K562 (cell line): ENCODE data around the gene COPS6. TPM values are rescaled to one million over a fixed set of nuclear protein-coding genes. Genes with fewer than 3 reads are reported as not detected.
A peak's percentile ranks its signal among the peaks of the same experiment; 100 is the strongest.

Experiments
- ATAC-seq: fragments of 200-7000 bp; cut with Tn5 transposase; 3 replicates; pipeline ENCODE4 v1.9.1; 2020; ENCODE audit warnings: moderate library complexity
- BruUV-seq: library from RNA; stranded (reverse); fragments of 400-500 nt; replicated peaks from 2 replicates; lab custom pipeline; 2021; lab: Mats Ljungman, UMichigan
- CTCF ChIA-PET: fragments of 300-600 bp; formaldehyde crosslinking; extraction: SDS; loops from one replicate; lab custom pipeline; 2021; ENCODE audit warnings: low intra/inter-chr PET ratio; lab: Yijun Ruan, JAX
- POLR2A ChIA-PET: fragments of 300-600, 350-650 bp; sonication (Branson Sonifier 250); formaldehyde crosslinking; extraction: SDS; loops from one replicate; lab custom pipeline; 2021; ENCODE audit warnings: antibody characterized with exemption, inconsistent platforms; lab: Yijun Ruan, JAX
- DNase-seq, 4 experiments: peaks; one replicate each; pipeline versions ENCODE4 v3.0.0 to v3.0.0-alpha.2; 2011 to 2018; ENCODE audit warnings: low spot score in 3 of 4, mixed read lengths in 3 of 4; ENCODE audit errors: extremely low read depth in 1 of 4
- FAIRE-seq: peaks from 2 replicates; lab custom pipeline; 2011; peaks lifted over from hg19 to GRCh38; lab: Jason Lieb, UNC
- H2AFZ ChIP-seq: 2 replicates; pipeline ENCODE4 v1.6.0; 2011; ENCODE audit warnings: low read depth, low read length, control low read depth, inconsistent platforms
- H3K27ac ChIP-seq: fragments of 200-600 bp; 3 replicates; pipeline ENCODE4 v1.8.0; 2011; ENCODE audit warnings: low read depth, mild to moderate bottlenecking, control low read depth, inconsistent platforms, low read length, moderate library complexity, mixed read lengths; ENCODE audit errors: extremely low read depth
- H3K27me3 ChIP-seq, 2 experiments: fragments of 300-600 bp in 1 of 2; 2 replicates in 1 of 2; 3 replicates in 1 of 2; pipeline versions ENCODE4 v1.6.0 to v1.8.0; 2011; ENCODE audit warnings: inconsistent platforms in 2 of 2, low read length in 2 of 2, mild to moderate bottlenecking in 1 of 2, mixed read lengths in 1 of 2, moderate library complexity in 1 of 2; ENCODE audit not compliant: control insufficient read depth in 2 of 2, insufficient read depth in 2 of 2
- H3K36me3 ChIP-seq: fragments of 300-600 bp; 3 replicates; pipeline ENCODE4 v1.8.0; 2011; ENCODE audit warnings: mild to moderate bottlenecking, low read length, inconsistent platforms; ENCODE audit not compliant: control insufficient read depth, insufficient read depth
- H3K4me1 ChIP-seq, 2 experiments: fragments of 200-600 bp in 1 of 2; replicated peaks in 1 of 2; 2 replicates in 1 of 2; 3 replicates in 1 of 2; pipeline versions ENCODE4 v1.5.1 to v1.8.0; 2011; ENCODE audit warnings: inconsistent platforms in 2 of 2, low read length in 2 of 2, mild to moderate bottlenecking in 1 of 2, mixed read lengths in 1 of 2, moderate library complexity in 1 of 2; ENCODE audit not compliant: control insufficient read depth in 2 of 2, insufficient read depth in 2 of 2
- H3K4me2 ChIP-seq: 2 replicates; pipeline ENCODE4 v1.6.1; 2011; ENCODE audit warnings: low read length, control low read depth, inconsistent platforms, mixed read lengths; ENCODE audit not compliant: insufficient read depth
- H3K4me3 ChIP-seq: fragments of 200-600 bp; sonication (generic), shearing (Covaris generic); 2 replicates; pipeline ENCODE4 v1.5.1; 2016; ENCODE audit warnings: control low read depth, inconsistent platforms
- H3K79me2 ChIP-seq: fragments of 200-600 bp; 3 replicates; pipeline ENCODE4 v1.8.0; 2011; ENCODE audit warnings: low read length, inconsistent platforms; ENCODE audit not compliant: control insufficient read depth, insufficient read depth
- H3K9ac ChIP-seq, 2 experiments: 2 replicates each; pipeline versions ENCODE4 v1.6.0 to v1.6.1; 2011; ENCODE audit warnings: low read depth in 2 of 2, low read length in 2 of 2, control low read depth in 1 of 2, inconsistent platforms in 1 of 2, mild to moderate bottlenecking in 1 of 2, mixed read lengths in 1 of 2; ENCODE audit not compliant: insufficient read depth in 1 of 2
- H3K9me1 ChIP-seq: one replicate; pipeline ENCODE4 v1.6.0; 2011; ENCODE audit warnings: inconsistent platforms, mild to moderate bottlenecking, low read length, moderate library complexity; ENCODE audit not compliant: control insufficient read depth, insufficient read depth
- H3K9me3 ChIP-seq: replicated peaks from 2 replicates; pipeline ENCODE4 v1.5.1; 2011; ENCODE audit warnings: low read depth, low read length, inconsistent platforms; ENCODE audit not compliant: control insufficient read depth, insufficient read depth
- H4K20me1 ChIP-seq: replicated peaks from 2 replicates; pipeline ENCODE4 v1.6.1; 2011; ENCODE audit warnings: low read length, inconsistent platforms, mixed read lengths; ENCODE audit not compliant: control insufficient read depth, insufficient read depth
- CTBP1 ChIP-seq: fragments of 450-650 bp; IDR thresholded peaks from 2 replicates; pipeline ENCODE4 v1.6.1; 2016; ENCODE audit warnings: borderline replicate concordance
- CTCF ChIP-seq, 3 experiments: IDR thresholded peaks in 2 of 3; conservative IDR thresholded peaks in 1 of 3; 2 replicates each; pipeline ENCODE4 v1.5.1; 2011 to 2012; ENCODE audit warnings: low read length in 3 of 3, mild to moderate bottlenecking in 3 of 3, control low read depth in 2 of 3, improper control_type of control experiment in 1 of 3, inconsistent platforms in 1 of 3, low read depth in 1 of 3, mixed read lengths in 1 of 3, moderate library complexity in 1 of 3; ENCODE audit not compliant: insufficient read depth in 2 of 3
- KLF10 ChIP-seq: fragments of 250-450 bp; sonication (Bioruptor Pico); IDR thresholded peaks from 2 replicates; pipeline ENCODE4 v1.6.1; 2021; ENCODE audit warnings: matching md5 sums
- POLR2G ChIP-seq: fragments of 200-400 bp; formaldehyde crosslinking; IDR thresholded peaks from 2 replicates; pipeline ENCODE4 v1.6.1; 2017; ENCODE audit warnings: low read depth, mild to moderate bottlenecking, antibody characterized with exemption, low read length, moderate library complexity
- ZNF79 ChIP-seq: fragments of 250-450 bp; sonication (Bioruptor Pico); IDR thresholded peaks from 2 replicates; pipeline ENCODE4 v1.4.0; 2020; ENCODE audit warnings: low read depth, mild to moderate bottlenecking, moderate library complexity
- WGBS: fragments of 100-300 bp; shearing (Covaris generic); methylation state at CpG from one replicate; pipeline ENCODE4 v1.1.6; 2016; ENCODE audit warnings: low coverage, mixed read lengths; ENCODE audit not compliant: insufficient coverage; ENCODE audit errors: missing lambda C conversion rate; 5-methylcytosine and 5-hydroxymethylcytosine counted together
- in situ Hi-C: fragments of 300-500 bp; cut with MboI; formaldehyde crosslinking; loops from 4 replicates; pipeline ENCODE4 v1.15.0; 2018; ENCODE audit warnings: inconsistent platforms, mixed read lengths
- intact Hi-C: fragments of 100-400 bp; cut with micrococcal nuclease; formaldehyde crosslinking; loops from 2 replicates; pipeline ENCODE4 v1.14.2; 2022
- polyA plus RNA-seq, 8 experiments: library from polyadenylated mRNA; depleted of rRNA in 4 of 8; stranded (reverse) in 5 of 8; unstranded in 3 of 8; fragments of >200 nt; fragmentation: Nextera tagmentation in 2 of 8; fragmentation: Illumina TruSeq in 1 of 8; extraction: Ambion mirVana in 2 of 8; extraction: Trizol in 1 of 8; gene quantifications; 2 replicates each; pipeline versions ENCODE4 v1.2.1 to v1.2.3, GENCODE V29; 2011 to 2014; ENCODE audit warnings: inconsistent platforms in 1 of 8, missing spikeins in 1 of 8
- total RNA-seq, 7 experiments: library from RNA; depleted of rRNA in 6 of 7; stranded (reverse); fragments of >200 nt in 6 of 7; fragmentation: Illumina TruSeq in 2 of 7; extraction: Trizol in 2 of 7; gene quantifications; 2 replicates each; pipeline versions ENCODE4 v1.2.1 to v1.2.3, GENCODE V29; 2011 to 2021; ENCODE audit warnings: low replicate concordance in 1 of 7

Gene COPS6
- total and polyA plus RNA-seq, 9 of the 15 experiments (the other 6 are each of a cell fraction or from before 2014, with no cell fraction given): 63.0 to 331 (median 168) TPM

- no peak overlapping the region for H3K4me3 ChIP-seq
- H3K27me3 ChIP-seq: no peaks in the 10 kb centered on the region
- in situ Hi-C loops: no loop called here
- no peak overlapping the region for H2AFZ ChIP-seq
- H3K4me1 ChIP-seq: peaks cover 2 to 40% of the 10 kb centered on the region in 2 experiments; a peak in 4 of 5 replicates
- TF ChIP-seq ZNF79 (CRISPR knock-in tag) (no peak), POLR2G (peak; percentile 62; the same call in 1 of the 2 replicates), KLF10 (no peak)
- DNase-seq: no peak
- H3K4me2 ChIP-seq: no peak overlapping the region
- no peaks in the 10 kb centered on the region for H4K20me1 ChIP-seq
- WGBS: 84% methylated on average over 11 of the region's 11 CpGs
- peak overlapping the region in 1 of 2 experiments; percentile 65; a peak in 1 of 4 replicates for H3K9ac ChIP-seq
- H3K9me1 ChIP-seq: peaks cover 3% of the 10 kb centered on the region
- H3K36me3 ChIP-seq: peaks cover 83% of the 10 kb centered on the region; the same call in 2 of the 3 replicates
- H3K27ac ChIP-seq: no peak overlapping the region
- ATAC-seq: no peak
- H3K9me3 ChIP-seq: no peaks in the 10 kb centered on the region
- FAIRE-seq: no peak
- no peaks in the 10 kb centered on the region for H3K79me2 ChIP-seq
- ChIA-PET POLR2A (no interaction called here), CTCF (no interaction called here)
- intact Hi-C loops: no loop called here
- no TSS peak for BruUV-seq
These were observed 19.1 kb downstream of the COPS6 start for GRCh38 chr7:100107890-100108289.

- CTCF ChIA-PET: no interaction called here
- Histone ChIP-seq H3K9ac (no peak overlapping the region), H3K27ac (no peak overlapping the region), H3K9me3 (no peaks in the 10 kb centered on the region), H2AFZ (no peak overlapping the region), H3K36me3 (peaks cover 83% of the 10 kb centered on the region; the same call in 2 of the 3 replicates), H3K79me2 (no peaks in the 10 kb centered on the region), H3K4me3 (no peak overlapping the region), H3K4me2 (no peak overlapping the region), H3K4me1 (peaks cover 2 to 31% of the 10 kb centered on the region in 2 experiments; a peak in 4 of 5 replicates), H4K20me1 (no peaks in the 10 kb centered on the region), H3K27me3 (no peaks in the 10 kb centered on the region)
- intact Hi-C loops: no loop called here
- FAIRE-seq (peak; percentile 29), ATAC-seq (peak; percentile 57), DNase-seq (peak in 1 of 4 experiments; percentile 15)
- in situ Hi-C loops: loop anchor here (10.0 kb wide), 1 partner anchor 1725 kb away; no protein-coding TSS in a partner anchor
- BruUV-seq: no TSS peak
- POLR2A ChIA-PET: no interaction called here
- TF ChIP-seq CTCF (IDR thresholded peaks at IDR 0.05 in 2 of 3, conservative IDR thresholded peaks at IDR 0.05 in 1 of 3; ENCODE audit: insufficient read depth in 2 of 3, low read depth in 1 of 3, low read length in 3 of 3): peak in 2 of 3 experiments; percentile 18 to 23; a peak in 3 of 6 replicates
- TF ChIP-seq CTBP1: no peak
- peak; percentile 44 for TF ChIP-seq POLR2G
- TF ChIP-seq, all 486 proteins: peak for 2
- peaks cover 3% of the 10 kb centered on the region for H3K9me1 ChIP-seq
- 94% methylated on average over 12 of the region's 12 CpGs for WGBS
These were observed 20.9 kb downstream of the COPS6 start for GRCh38 chr7:100109521-100110163.
